CD14-positive monocyte (primary cell): Measurements from ENCODE around the gene EFHC1. TPM values are rescaled to one million over a fixed set of nuclear protein-coding genes. Genes with fewer than 3 reads are reported as not detected.

ENCODE experiments used
- DNase-seq, 3 donors: peaks; one replicate each; pipeline ENCODE4 v3.0.0-alpha.2; 2011 to 2022
- H2AFZ ChIP-seq: 2 replicates; pipeline ENCODE4 v1.6.0; 2012; ENCODE audit warnings: mild to moderate bottlenecking, low read depth, low read length, inconsistent platforms; ENCODE audit not compliant: insufficient read depth, poor library complexity, severe bottlenecking
- H3K27ac ChIP-seq, 2 donors: 1 replicate in 1 of 2; 2 replicates in 1 of 2; pipeline ENCODE4 v1.5.1; 2012 to 2013; ENCODE audit warnings: low read length in 2 of 2, control low read depth in 1 of 2, inconsistent platforms in 1 of 2, low read depth in 1 of 2, mild to moderate bottlenecking in 1 of 2
- H3K27me3 ChIP-seq, 2 donors: one replicate each; pipeline versions ENCODE4 v1.6.0 to v1.6.1; 2011 to 2013; ENCODE audit warnings: low read length in 2 of 2; ENCODE audit not compliant: control insufficient read depth in 2 of 2, insufficient read depth in 2 of 2
- H3K36me3 ChIP-seq, 2 donors: replicated peaks in 1 of 2; 1 replicate in 1 of 2; 2 replicates in 1 of 2; pipeline versions ENCODE4 v1.5.1 to v1.6.1; 2012 to 2013; ENCODE audit warnings: low read length in 2 of 2, control low read depth in 1 of 2, inconsistent platforms in 1 of 2, mild to moderate bottlenecking in 1 of 2; ENCODE audit not compliant: insufficient read depth in 2 of 2, control insufficient read depth in 1 of 2
- H3K4me1 ChIP-seq, 2 donors: 1 replicate in 1 of 2; 2 replicates in 1 of 2; pipeline versions ENCODE4 v1.5.1 to v1.6.1; 2012 to 2013; ENCODE audit warnings: low read length in 2 of 2, control low read depth in 1 of 2, inconsistent platforms in 1 of 2, mild to moderate bottlenecking in 1 of 2, moderate library complexity in 1 of 2; ENCODE audit not compliant: insufficient read depth in 2 of 2, control insufficient read depth in 1 of 2
- H3K4me2 ChIP-seq: replicated peaks from 2 replicates; pipeline ENCODE3; 2012; ENCODE audit warnings: low read length, moderate library complexity, mild to moderate bottlenecking; ENCODE audit not compliant: poor library complexity, severe bottlenecking; ENCODE audit errors: extremely low read depth
- H3K4me3 ChIP-seq, 3 experiments: fragments of 200-600 bp in 1 of 3; sonication (generic) in 1 of 3; replicated peaks in 1 of 3; 1 replicate in 2 of 3; 2 replicates in 1 of 3; pipeline ENCODE4 v1.5.1; 2011 to 2013; ENCODE audit warnings: low read length in 3 of 3, mild to moderate bottlenecking in 3 of 3, control low read depth in 2 of 3, low read depth in 2 of 3, inconsistent platforms in 1 of 3, moderate library complexity in 1 of 3
- H3K79me2 ChIP-seq: 2 replicates; pipeline ENCODE4 v1.6.0; 2012; ENCODE audit warnings: mild to moderate bottlenecking, control low read depth, inconsistent platforms, low read length, moderate library complexity; ENCODE audit not compliant: insufficient read depth
- H3K9ac ChIP-seq: 2 replicates; pipeline ENCODE4 v1.6.0; 2017; ENCODE audit warnings: low read length, mild to moderate bottlenecking; ENCODE audit not compliant: insufficient read depth, poor library complexity, severe bottlenecking
- H3K9me3 ChIP-seq, 2 donors: replicated peaks in 1 of 2; 1 replicate in 1 of 2; 2 replicates in 1 of 2; pipeline versions ENCODE4 v1.5.1 to v1.6.1; 2012 to 2013; ENCODE audit warnings: low read length in 2 of 2, control low read depth in 1 of 2; ENCODE audit not compliant: control insufficient read depth in 1 of 2, insufficient read depth in 1 of 2
- H4K20me1 ChIP-seq: 2 replicates; pipeline ENCODE4 v1.6.0; 2012; ENCODE audit warnings: mild to moderate bottlenecking, low read length, control low read depth, moderate library complexity; ENCODE audit not compliant: insufficient read depth
- H3K27ac Mint-ChIP-seq, 7 donors: one replicate each; pipeline ENCODE4 v1.8.0; 2020; ENCODE audit warnings: mild to moderate bottlenecking in 7 of 7, mixed read lengths in 7 of 7, moderate library complexity in 6 of 7, inconsistent platforms in 2 of 7
- H3K27me3 Mint-ChIP-seq, 3 donors: one replicate each; pipeline ENCODE4 v1.8.0; 2021 to 2022; ENCODE audit warnings: low read depth in 3 of 3, mild to moderate bottlenecking in 3 of 3, mixed read lengths in 3 of 3, moderate library complexity in 3 of 3, inconsistent platforms in 1 of 3
- H3K36me3 Mint-ChIP-seq, 2 donors: one replicate each; pipeline ENCODE4 v1.8.0; 2020; ENCODE audit warnings: mixed read lengths in 2 of 2, inconsistent platforms in 1 of 2, mild to moderate bottlenecking in 1 of 2
- H3K4me1 Mint-ChIP-seq: one replicate; pipeline ENCODE4 v1.8.0; 2020; ENCODE audit warnings: mild to moderate bottlenecking, mixed read lengths
- H3K4me3 Mint-ChIP-seq, 2 donors: one replicate each; pipeline ENCODE4 v1.8.0; 2020; ENCODE audit warnings: mild to moderate bottlenecking in 2 of 2, mixed read lengths in 2 of 2, moderate library complexity in 1 of 2
- H3K9me3 Mint-ChIP-seq, 7 donors: one replicate each; pipeline ENCODE4 v1.8.0; 2020 to 2022; ENCODE audit warnings: mixed read lengths in 7 of 7, mild to moderate bottlenecking in 6 of 7, moderate library complexity in 6 of 7, inconsistent platforms in 2 of 7
- WGBS: methylation state at CpG from one replicate; pipeline ENCODE4 v1.1.5; 2013; ENCODE audit warnings: missing lambda C conversion rate; ENCODE audit not compliant: insufficient coverage; 5-methylcytosine and 5-hydroxymethylcytosine counted together
- intact Hi-C, 2 donors: fragments of 100-400 bp; cut with micrococcal nuclease; formaldehyde crosslinking; loops; one replicate each; pipeline versions ENCODE4 v1.15.0 to v1.15.1; 2023
- polyA plus RNA-seq, 3 donors: library from polyadenylated mRNA; depleted of rRNA in 1 of 3; unstranded in 2 of 3; stranded (reverse) in 1 of 3; fragments of 300-500 nt in 2 of 3; fragments of >200 nt in 1 of 3; fragmentation: Illumina TruSeq in 2 of 3; gene quantifications; 1 replicate in 2 of 3; 2 replicates in 1 of 3; pipeline ENCODE4 v1.2.3, GENCODE V29; 2012 to 2021
- TF ChIP-seq, protein P1 (sequence below): fragments of 200-600 bp; IDR thresholded peaks from one replicate; pipeline ENCODE4 v1.8.0; 2022; ENCODE audit warnings: antibody characterized with exemption, mild to moderate bottlenecking

Gene EFHC1
- polyA plus RNA-seq, 3 donors = 0.30 to 13.5 (median 2.3) TPM

DNA sequence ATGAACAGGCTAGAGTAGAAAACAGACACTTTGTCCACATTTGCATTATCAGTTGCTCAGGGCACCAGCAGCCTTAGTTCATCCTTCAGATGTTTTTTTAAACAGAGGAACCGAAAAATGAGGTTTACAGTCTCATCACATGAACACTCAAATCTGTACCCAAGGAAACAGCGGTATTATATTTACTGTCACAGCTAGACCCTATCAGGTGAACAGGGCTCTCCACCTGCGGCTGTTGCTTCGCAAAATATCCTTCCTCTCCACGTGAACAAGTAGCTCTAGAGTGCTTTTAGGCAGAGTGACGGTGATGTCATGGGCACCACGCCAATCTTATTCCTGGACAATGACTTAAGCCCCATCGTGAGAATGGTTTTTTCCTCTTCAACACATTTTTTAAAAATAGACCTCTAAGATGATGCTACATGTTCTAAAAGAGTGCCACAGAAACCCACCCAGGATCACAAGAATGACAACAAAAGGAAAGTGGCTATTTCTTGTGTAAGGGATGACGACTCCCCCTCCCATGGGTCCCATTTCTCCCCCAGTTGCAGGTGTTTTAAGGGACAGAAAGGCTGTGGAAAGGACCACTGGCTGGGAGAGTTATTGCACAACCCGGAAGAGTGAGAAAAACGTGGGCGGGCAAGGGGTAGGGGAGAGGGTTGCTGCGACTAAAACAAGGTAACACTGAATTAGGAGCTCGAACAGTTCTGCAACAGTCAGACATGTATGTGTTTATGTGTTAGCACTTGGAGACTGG, 77.7 kb downstream of the EFHC1 start:
- DNase-seq = no peak
- H3K4me2 ChIP-seq = no peak overlapping the region
- H3K27me3 ChIP-seq = no peaks in the 10 kb centered on the region
- H2AFZ ChIP-seq = no peak overlapping the region
- intact Hi-C loops = no loop called here
- no peak overlapping the region for H3K27ac ChIP-seq
- no peak overlapping the region for H3K4me3 ChIP-seq
- no peaks in the 10 kb centered on the region for H4K20me1 ChIP-seq
- peaks cover 0 to 7% (median 6%) of the 10 kb centered on the region in 7 donors for H3K9me3 Mint-ChIP-seq
- TF ChIP-seq, protein P1, sequence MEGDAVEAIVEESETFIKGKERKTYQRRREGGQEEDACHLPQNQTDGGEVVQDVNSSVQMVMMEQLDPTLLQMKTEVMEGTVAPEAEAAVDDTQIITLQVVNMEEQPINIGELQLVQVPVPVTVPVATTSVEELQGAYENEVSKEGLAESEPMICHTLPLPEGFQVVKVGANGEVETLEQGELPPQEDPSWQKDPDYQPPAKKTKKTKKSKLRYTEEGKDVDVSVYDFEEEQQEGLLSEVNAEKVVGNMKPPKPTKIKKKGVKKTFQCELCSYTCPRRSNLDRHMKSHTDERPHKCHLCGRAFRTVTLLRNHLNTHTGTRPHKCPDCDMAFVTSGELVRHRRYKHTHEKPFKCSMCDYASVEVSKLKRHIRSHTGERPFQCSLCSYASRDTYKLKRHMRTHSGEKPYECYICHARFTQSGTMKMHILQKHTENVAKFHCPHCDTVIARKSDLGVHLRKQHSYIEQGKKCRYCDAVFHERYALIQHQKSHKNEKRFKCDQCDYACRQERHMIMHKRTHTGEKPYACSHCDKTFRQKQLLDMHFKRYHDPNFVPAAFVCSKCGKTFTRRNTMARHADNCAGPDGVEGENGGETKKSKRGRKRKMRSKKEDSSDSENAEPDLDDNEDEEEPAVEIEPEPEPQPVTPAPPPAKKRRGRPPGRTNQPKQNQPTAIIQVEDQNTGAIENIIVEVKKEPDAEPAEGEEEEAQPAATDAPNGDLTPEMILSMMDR = no peak
- H3K27me3 Mint-ChIP-seq = no peaks in the 10 kb centered on the region
- peaks cover 2 to 4% of the 10 kb centered on the region in 2 donors for H3K4me1 ChIP-seq
- peaks cover 26 to 32% of the 10 kb centered on the region in 2 donors for H3K36me3 Mint-ChIP-seq
- no peaks in the 10 kb centered on the region for H3K79me2 ChIP-seq
- H3K27ac Mint-ChIP-seq = no peak overlapping the region
- H3K9me3 ChIP-seq = no peaks in the 10 kb centered on the region
- peaks cover 14 to 30% of the 10 kb centered on the region in 2 donors for H3K36me3 ChIP-seq
- WGBS = 96% methylated on average over 7 of the region's 14 CpGs
- H3K4me3 Mint-ChIP-seq = no peak overlapping the region
- no peak overlapping the region for H3K9ac ChIP-seq
- H3K4me1 Mint-ChIP-seq = peaks cover 19% of the 10 kb centered on the region

DNA sequence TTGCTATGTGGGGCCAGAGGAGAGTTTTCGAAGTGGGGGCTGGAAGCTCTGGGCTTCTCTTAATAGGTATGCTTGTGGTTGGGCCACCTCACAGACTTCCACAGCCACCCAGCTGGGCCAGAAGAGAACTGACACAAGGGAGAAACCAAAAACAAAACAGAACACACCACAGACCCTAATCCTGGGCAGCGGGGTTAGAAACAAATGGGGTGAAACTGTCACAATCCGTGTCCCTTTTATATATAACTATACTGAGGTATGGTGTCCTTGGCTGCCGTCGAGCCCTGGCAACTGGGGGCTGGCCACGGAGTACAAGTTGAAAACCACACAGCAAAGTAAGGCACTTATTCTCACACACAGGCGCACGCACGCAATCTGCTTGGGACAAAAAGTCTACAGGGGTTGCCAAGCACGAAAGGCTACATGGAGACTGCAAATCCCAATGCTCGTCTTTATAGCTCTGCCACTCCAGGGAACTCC, 78.4 kb downstream of the EFHC1 start:
- no peaks in the 10 kb centered on the region for H3K27me3 ChIP-seq
- Mint-ChIP-seq H3K27ac (peak overlapping the region in 1 of 7 donors; percentile 51), H3K4me3 (no peak overlapping the region), H3K27me3 (no peaks in the 10 kb centered on the region), H3K36me3 (peaks cover 28 to 32% of the 10 kb centered on the region in 2 donors), H3K4me1 (peaks cover 24% of the 10 kb centered on the region), H3K9me3 (peaks cover 0 to 7% (median 6%) of the 10 kb centered on the region in 7 donors)
- no peaks in the 10 kb centered on the region for H4K20me1 ChIP-seq
- H2AFZ ChIP-seq = no peak overlapping the region
- no peaks in the 10 kb centered on the region for H3K9me3 ChIP-seq
- DNase-seq = no peak
- peaks cover 17 to 31% of the 10 kb centered on the region in 2 donors for H3K36me3 ChIP-seq
- no peak overlapping the region for H3K4me2 ChIP-seq
- H3K9ac ChIP-seq = no peak overlapping the region
- H3K79me2 ChIP-seq = no peaks in the 10 kb centered on the region
- no peak overlapping the region for H3K4me3 ChIP-seq
- intact Hi-C loops = no loop called here
- H3K4me1 ChIP-seq = peaks cover 10 to 11% of the 10 kb centered on the region in 2 donors
- TF ChIP-seq, protein P1 = no peak
- no peak overlapping the region for H3K27ac ChIP-seq
- 100% methylated on average over 4 of the region's 11 CpGs for WGBS
